DOHH2 (cell line): ENCODE measurements around the gene HDAC4.

Experiments used
- EZH2phosphoT487 ChIP-seq: fragments of 200-600 bp; sonication (generic); IDR thresholded peaks from 2 replicates; pipeline ENCODE4 v1.6.1; 2017; ENCODE audit warnings: borderline replicate concordance, mild to moderate bottlenecking, antibody characterized with exemption, low read length, moderate library complexity, mixed read lengths
- TF ChIP-seq, protein P1 (sequence below): fragments of 200-600 bp; sonication (generic); IDR thresholded peaks from one replicate; pipeline ENCODE4 v1.5.1; 2014; ENCODE audit warnings: antibody characterized with exemption, mild to moderate bottlenecking, low read depth, low read length; ENCODE audit not compliant: poor library complexity, severe bottlenecking

DNA sequence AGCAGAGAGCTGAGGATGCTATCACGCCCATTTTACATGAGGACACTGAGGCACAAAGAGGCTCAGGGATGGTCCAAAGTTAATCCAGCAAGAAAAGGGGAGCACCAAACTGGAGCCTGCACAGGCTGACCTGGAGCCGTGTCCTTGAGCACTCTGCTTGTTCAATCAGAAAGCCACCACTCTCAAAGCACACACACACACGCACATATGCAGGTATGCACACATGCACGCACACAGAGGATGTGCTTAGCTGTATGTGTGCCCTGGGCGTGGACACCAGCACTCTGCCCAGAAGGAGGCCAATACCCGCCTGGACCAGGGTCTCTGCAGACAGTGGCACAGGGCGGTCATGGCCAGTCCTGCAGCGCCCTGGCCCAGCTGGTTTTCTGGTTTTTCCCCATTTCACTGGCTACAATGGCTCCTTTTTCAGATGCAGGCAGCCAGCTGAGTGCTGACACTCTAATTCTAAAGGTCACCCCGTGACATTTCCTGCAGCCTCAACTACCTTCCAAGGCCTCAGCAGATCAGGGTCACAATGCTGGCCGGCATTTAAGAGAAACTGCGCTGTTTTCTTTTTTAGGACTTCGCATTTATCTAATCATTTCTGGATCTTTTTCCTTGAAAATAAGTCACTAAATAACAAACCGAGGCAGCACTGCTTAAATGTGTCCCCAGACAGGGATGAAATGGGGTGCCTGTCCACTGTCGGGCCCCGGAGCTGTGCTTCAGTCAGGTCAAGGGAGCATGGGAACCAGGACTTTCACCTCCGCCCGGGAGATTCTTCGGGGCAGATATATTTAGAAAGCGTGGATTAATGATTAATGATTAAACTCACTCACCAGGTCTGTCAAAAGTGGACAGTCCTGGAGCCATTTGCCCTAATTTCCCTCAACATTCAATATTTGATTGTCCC is 104.5 kb downstream of the HDAC4 start:
- no peak for TF ChIP-seq EZH2phosphoT487
- TF ChIP-seq, protein P1, sequence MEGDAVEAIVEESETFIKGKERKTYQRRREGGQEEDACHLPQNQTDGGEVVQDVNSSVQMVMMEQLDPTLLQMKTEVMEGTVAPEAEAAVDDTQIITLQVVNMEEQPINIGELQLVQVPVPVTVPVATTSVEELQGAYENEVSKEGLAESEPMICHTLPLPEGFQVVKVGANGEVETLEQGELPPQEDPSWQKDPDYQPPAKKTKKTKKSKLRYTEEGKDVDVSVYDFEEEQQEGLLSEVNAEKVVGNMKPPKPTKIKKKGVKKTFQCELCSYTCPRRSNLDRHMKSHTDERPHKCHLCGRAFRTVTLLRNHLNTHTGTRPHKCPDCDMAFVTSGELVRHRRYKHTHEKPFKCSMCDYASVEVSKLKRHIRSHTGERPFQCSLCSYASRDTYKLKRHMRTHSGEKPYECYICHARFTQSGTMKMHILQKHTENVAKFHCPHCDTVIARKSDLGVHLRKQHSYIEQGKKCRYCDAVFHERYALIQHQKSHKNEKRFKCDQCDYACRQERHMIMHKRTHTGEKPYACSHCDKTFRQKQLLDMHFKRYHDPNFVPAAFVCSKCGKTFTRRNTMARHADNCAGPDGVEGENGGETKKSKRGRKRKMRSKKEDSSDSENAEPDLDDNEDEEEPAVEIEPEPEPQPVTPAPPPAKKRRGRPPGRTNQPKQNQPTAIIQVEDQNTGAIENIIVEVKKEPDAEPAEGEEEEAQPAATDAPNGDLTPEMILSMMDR: no peak
